HCT116 (cell line): ENCODE data around the gene DEFB123. TPM values are rescaled to one million over a fixed set of nuclear protein-coding genes. Genes with fewer than 3 reads are reported as not detected.
A peak's percentile ranks its signal among the peaks of the same experiment; 100 is the strongest.

Experiments used
- ATAC-seq: fragments of 200-7000 bp; cut with Tn5 transposase; 2 replicates; pipeline ENCODE4 v1.9.1; 2020; ENCODE audit warnings: mild to moderate bottlenecking, moderate library complexity
- BruUV-seq: library from RNA; stranded (reverse); fragments of 400-500 nt; replicated peaks from 2 replicates; lab custom pipeline; 2021; lab: Mats Ljungman, UMichigan
- CTCF ChIA-PET: fragments of 300-600 bp; sonication (Branson Sonifier 250); formaldehyde crosslinking; loops from one replicate; lab custom pipeline; 2021; ENCODE audit warnings: antibody characterized with exemption; lab: Charles Lee
- POLR2A ChIA-PET: fragments of 300-600, 350-600 bp; sonication (Branson Sonifier 250); formaldehyde crosslinking; loops from one replicate; lab custom pipeline; 2021; ENCODE audit warnings: antibody characterized with exemption; lab: Charles Lee
- RAD21 ChIA-PET, 2 experiments: fragments of 300-600 bp; sonication (Branson Sonifier 250); formaldehyde crosslinking; loops; one replicate each; lab custom pipeline; 2023; ENCODE audit warnings: low total read pairs in 2 of 2; ENCODE audit not compliant: uncharacterized antibody in 2 of 2, unreplicated experiment in 2 of 2, low non-redundant PET in 1 of 2; lab: Charles Lee
- DNase-seq: peaks from one replicate; pipeline ENCODE4 v3.0.0-alpha.2; 2010; ENCODE audit warnings: low read depth, low spot score
- H2AFZ ChIP-seq: fragments of 200-600 bp; shearing (Covaris generic), sonication (generic); 2 replicates; pipeline ENCODE4 v1.6.1; 2017; ENCODE audit warnings: low read depth, mixed run types, mixed read lengths, antibody characterized with exemption, low read length; ENCODE audit not compliant: poor library complexity, severe bottlenecking
- H3K27ac ChIP-seq: 2 replicates; pipeline ENCODE4 v1.5.1; 2012; ENCODE audit warnings: low read depth, low read length
- H3K27me3 ChIP-seq: fragments of 200-600 bp; sonication (generic); 2 replicates; pipeline ENCODE4 v1.6.1; 2016; ENCODE audit warnings: mixed run types, low read length, mixed read lengths; ENCODE audit not compliant: insufficient read depth
- H3K36me3 ChIP-seq, 2 experiments: fragments of 200-500 bp in 1 of 2; fragments of 200-600 bp in 1 of 2; sonication (Bioruptor generic) in 1 of 2; sonication (generic) in 1 of 2; 2 replicates each; pipeline versions ENCODE4 v1.5.1 to v1.6.1; 2014 to 2016; ENCODE audit warnings: low read length in 2 of 2, inconsistent platforms in 1 of 2, mixed read lengths in 1 of 2, mixed run types in 1 of 2; ENCODE audit not compliant: insufficient read depth in 2 of 2, control insufficient read depth in 1 of 2
- H3K4me1 ChIP-seq, 2 experiments: fragments of 200-600 bp in 1 of 2; sonication (generic) in 1 of 2; 2 replicates each; pipeline versions ENCODE4 v1.5.1 to v1.6.1; 2012 to 2017; ENCODE audit warnings: low read length in 2 of 2, inconsistent platforms in 1 of 2, mild to moderate bottlenecking in 1 of 2, mixed read lengths in 1 of 2, mixed run types in 1 of 2, moderate library complexity in 1 of 2; ENCODE audit not compliant: insufficient read depth in 2 of 2, control insufficient read depth in 1 of 2
- H3K4me2 ChIP-seq: fragments of 200-600 bp; sonication (generic); 2 replicates; pipeline ENCODE4 v1.6.1; 2017; ENCODE audit warnings: mixed run types, low read length, mixed read lengths
- H3K4me3 ChIP-seq, 2 experiments: fragments of 200-600 bp in 1 of 2; sonication (generic) in 1 of 2; replicated peaks in 1 of 2; 2 replicates each; pipeline ENCODE4 v1.5.1; 2011 to 2016; ENCODE audit warnings: low read length in 2 of 2, control low read depth in 1 of 2, low read depth in 1 of 2, mild to moderate bottlenecking in 1 of 2, mixed read lengths in 1 of 2, mixed run types in 1 of 2
- H3K79me2 ChIP-seq: fragments of 200-600 bp; sonication (generic); 2 replicates; pipeline ENCODE4 v1.6.1; 2017; ENCODE audit warnings: mild to moderate bottlenecking, mixed run types, low read length, moderate library complexity, mixed read lengths; ENCODE audit not compliant: insufficient read depth
- H3K9ac ChIP-seq: fragments of 200-600 bp; sonication (generic); 2 replicates; pipeline ENCODE4 v1.6.1; 2016; ENCODE audit warnings: low read length, mixed read lengths
- H3K9me2 ChIP-seq: fragments of 200-600 bp; sonication (generic), shearing (Covaris generic); 2 replicates; pipeline ENCODE4 v1.6.1; 2017; ENCODE audit warnings: mixed run types, mild to moderate bottlenecking, moderate library complexity; ENCODE audit not compliant: insufficient read depth
- H3K9me3 ChIP-seq, 2 experiments: fragments of 200-500 bp in 1 of 2; fragments of 200-600 bp in 1 of 2; sonication (Bioruptor generic) in 1 of 2; sonication (generic) in 1 of 2; 2 replicates each; pipeline ENCODE4 v1.6.1; 2014 to 2017; ENCODE audit warnings: low read length in 2 of 2, mixed read lengths in 2 of 2, inconsistent platforms in 1 of 2, low read depth in 1 of 2, mild to moderate bottlenecking in 1 of 2, mixed run types in 1 of 2, moderate library complexity in 1 of 2; ENCODE audit not compliant: control insufficient read depth in 1 of 2, insufficient read depth in 1 of 2
- H4K20me1 ChIP-seq: fragments of 200-600 bp; sonication (generic), shearing (Covaris generic); 2 replicates; pipeline ENCODE4 v1.6.1; 2017; ENCODE audit warnings: mixed run types, mild to moderate bottlenecking, moderate library complexity; ENCODE audit not compliant: insufficient read depth
- CBX3 ChIP-seq: IDR thresholded peaks from 2 replicates; pipeline ENCODE4 v1.6.1; 2012; ENCODE audit warnings: low read depth
- CEBPB ChIP-seq: IDR thresholded peaks from 2 replicates; pipeline ENCODE4 v1.6.1; 2012; ENCODE audit warnings: low read depth
- EGR1 ChIP-seq: IDR thresholded peaks from 2 replicates; pipeline ENCODE4 v1.6.1; 2012; ENCODE audit warnings: low read depth
- FOSL1 ChIP-seq: IDR thresholded peaks from 2 replicates; pipeline ENCODE4 v1.6.1; 2012; ENCODE audit warnings: low read depth
- POLR2AphosphoS5 ChIP-seq: IDR thresholded peaks from 2 replicates; pipeline ENCODE4 v1.6.1; 2011; ENCODE audit warnings: mild to moderate bottlenecking, low read depth, low read length, moderate library complexity
- RAD21 ChIP-seq: IDR thresholded peaks from 2 replicates; pipeline ENCODE4 v1.6.1; 2012; ENCODE audit warnings: low read depth, mild to moderate bottlenecking
- SIN3A ChIP-seq: IDR thresholded peaks from 2 replicates; pipeline ENCODE4 v1.6.1; 2012; ENCODE audit warnings: low read depth
- YY1 ChIP-seq: IDR thresholded peaks from 2 replicates; pipeline ENCODE4 v1.6.1; 2011; ENCODE audit warnings: low read length, low read depth, moderate library complexity, mild to moderate bottlenecking; ENCODE audit not compliant: insufficient replicate concordance; ENCODE audit errors: extremely low read depth
- intact Hi-C: fragments of 100-400 bp; cut with micrococcal nuclease; formaldehyde crosslinking; loops from 2 replicates; pipeline ENCODE4 v1.10.0; 2022
- total RNA-seq: library from RNA; stranded (reverse); gene quantifications from one replicate; pipeline ENCODE4 v1.2.1, GENCODE V29; 2021; ENCODE audit not compliant: unreplicated experiment

The DEFB123 gene
- total RNA-seq, 1 experiment from 2014 or later, result not detected

DNA sequence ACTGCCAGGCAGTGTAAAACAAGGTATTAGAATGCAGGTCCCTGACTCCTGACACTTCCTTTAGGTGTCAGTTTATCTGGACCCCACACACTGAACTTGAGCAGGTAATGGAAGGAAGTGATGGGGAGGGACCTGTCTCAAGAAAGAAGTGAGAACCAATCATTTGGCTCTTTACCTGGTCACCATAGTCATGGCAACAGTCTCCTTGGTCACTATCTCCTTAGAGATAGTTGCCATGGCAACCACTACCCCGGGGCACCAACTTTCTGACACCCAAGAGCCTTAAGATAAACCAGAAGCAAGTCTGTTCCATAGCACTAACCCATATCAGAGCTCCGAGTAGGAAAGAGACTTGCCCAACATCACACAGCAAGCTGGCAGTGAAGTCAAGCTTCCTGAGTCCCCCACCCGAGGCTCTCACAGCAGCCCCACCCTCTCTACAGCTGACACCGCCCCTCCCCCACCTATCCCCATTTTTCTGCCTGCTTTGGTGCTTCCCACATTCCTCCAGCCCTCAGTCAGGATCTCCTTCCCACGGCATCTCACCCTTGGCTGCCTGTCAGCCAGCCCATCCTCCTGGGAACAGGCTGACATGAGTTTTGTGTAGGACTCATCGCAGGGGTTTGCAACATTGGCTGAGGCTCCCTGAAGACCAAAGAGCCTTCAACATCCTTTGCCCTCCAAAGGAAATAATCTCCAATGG lies 57.6 kb downstream of the DEFB123 start:
- ATAC-seq (no peak), DNase-seq (peak; percentile 15)
- H3K79me2 ChIP-seq, result no peaks in the 10 kb centered on the region
- no peak overlapping the region for H2AFZ ChIP-seq
- no peak for TF ChIP-seq CBX3
- TF ChIP-seq SIN3A, result no peak
- no peak for TF ChIP-seq FOSL1
- TF ChIP-seq POLR2AphosphoS5, result no peak
- no peak for TF ChIP-seq YY1
- no peak for TF ChIP-seq CEBPB
- TF ChIP-seq RAD21, result no peak
- no peak for TF ChIP-seq EGR1
- H3K9me3 ChIP-seq, result no peaks in the 10 kb centered on the region
- H3K9me2 ChIP-seq, result no peaks in the 10 kb centered on the region
- no peaks in the 10 kb centered on the region for H3K27me3 ChIP-seq
- ChIA-PET POLR2A (no interaction called here), CTCF (no interaction called here), RAD21 (no interaction called here)
- H4K20me1 ChIP-seq, result no peaks in the 10 kb centered on the region
- BruUV-seq, result no TSS peak
- no peaks in the 10 kb centered on the region for H3K36me3 ChIP-seq
- no peak overlapping the region for H3K4me2 ChIP-seq
- intact Hi-C loops, result no loop called here
- H3K9ac ChIP-seq, result no peak overlapping the region
- no peak overlapping the region for H3K4me3 ChIP-seq
- H3K27ac ChIP-seq, result no peak overlapping the region
- 0 out of 4 replicates have a peak, but pooled peaks cover 0 to 6% of the 10 kb centered on the region in 2 experiments for H3K4me1 ChIP-seq

Other genes starting within 250 kb of the DEFB123 start
- gene DEFB115, start 183.0 kb upstream of the DEFB123 start, total RNA-seq, result not detected
- gene DEFB116, start 132.0 kb upstream of the DEFB123 start, total RNA-seq, result not detected
- gene DEFB118, start 72.0 kb upstream of the DEFB123 start, total RNA-seq, result not detected
- not detected for gene DEFB119, start 50.0 kb upstream of the DEFB123 start, total RNA-seq
- gene DEFB121, start 34.4 kb upstream of the DEFB123 start, total RNA-seq, result not detected
- not detected for gene DEFB124, start 34.5 kb downstream of the DEFB123 start, total RNA-seq
- gene REM1, start 34.7 kb downstream of the DEFB123 start, total RNA-seq, result not detected
- gene HM13, start 73.8 kb downstream of the DEFB123 start, total RNA-seq, result 183 TPM
- gene ID1, start 164.7 kb downstream of the DEFB123 start, total RNA-seq, result 811 TPM
- gene COX4I2, start 197.3 kb downstream of the DEFB123 start, total RNA-seq, result not detected